Pancreas (tissue), 10 donors: Measurements from ENCODE around the gene KIAA0825. TPM values are rescaled to one million over a fixed set of nuclear protein-coding genes. Genes with fewer than 3 reads are reported as not detected.

ENCODE experiments used
- ATAC-seq, 4 donors: fragments of 200-7000 bp; cut with Tn5 transposase; one replicate each; pipeline versions ENCODE4 v1.8.0 to v1.9.1; 2020; ENCODE audit warnings: mild to moderate bottlenecking in 4 of 4, moderate library complexity in 4 of 4
- DNase-seq, 6 donors: peaks; one replicate each; pipeline ENCODE4 v3.0.0-alpha.2; 2020
- FAIRE-seq: peaks from 2 replicates; lab custom pipeline; 2012; peaks lifted over from hg19 to GRCh38; lab: Jason Lieb, UNC
- H3K27ac ChIP-seq, 4 donors: fragments of 200-600 bp; sonication (generic); 1 replicate in 3 of 4; 2 replicates in 1 of 4; pipeline versions ENCODE4 v1.5.0 to v1.8.0; 2020
- H3K27me3 ChIP-seq, 4 donors: fragments of 200-600 bp; one replicate each; pipeline ENCODE4 v1.8.0; 2021
- H3K36me3 ChIP-seq, 3 donors: fragments of 200-600 bp; sonication (generic) in 1 of 3; one replicate each; pipeline versions ENCODE4 v1.5.0 to v1.8.0; 2020 to 2021
- H3K4me1 ChIP-seq, 3 donors: fragments of 200-600 bp; one replicate each; pipeline ENCODE4 v1.8.0; 2021
- H3K4me3 ChIP-seq, 4 donors: fragments of 200-600 bp; sonication (generic) in 2 of 4; one replicate each; pipeline versions ENCODE4 v1.5.0 to v1.8.0; 2020 to 2021
- H3K9me3 ChIP-seq, 4 donors: fragments of 200-600 bp; one replicate each; pipeline ENCODE4 v1.8.0; 2021
- WGBS, 2 donors: extraction: QIAGEN DNeasy Blood & Tissue Kit; methylation state at CpG; one replicate each; pipeline ENCODE4 v1.1.7; 2013; 5-methylcytosine and 5-hydroxymethylcytosine counted together
- intact Hi-C, 3 donors: fragments of 100-400 bp; cut with DNase I; formaldehyde crosslinking; loops; one replicate each; pipeline versions ENCODE4 v1.11.1 to v1.14.2; 2022
- polyA plus RNA-seq, 2 donors: library from polyadenylated mRNA; stranded (reverse); fragments of 200-250 nt; gene quantifications; one replicate each; pipeline ENCODE4 v1.2.3, GENCODE V29; 2013
- total RNA-seq, 6 donors: library from RNA; stranded (reverse); fragmentation: NEBNext Ultra II Directional in 4 of 6; extraction: Animal tissue kit (Norgen Biotek cat#: 25700) in 4 of 6; gene quantifications; one replicate each; pipeline versions ENCODE4 v1.2.1 to v1.2.4, GENCODE V29; 2021 to 2023
- TF ChIP-seq, protein P1 (sequence below), 4 donors: fragments of 200-600 bp; sonication (generic) in 3 of 4; IDR thresholded peaks; one replicate each; pipeline versions ENCODE4 v1.5.0 to v1.8.0; 2021; ENCODE audit warnings: antibody characterized with exemption in 4 of 4
- donor health status: healthy with polysubstance abuse.
- donor health status: DM: no; HTN: no; CAD: no; lungs with moderate emphysema.
- donor health status: DM: no; HTN: no; CAD: no.
- donor health status: control.
- donor health status: control.
- donor health status: Bipolar disorder and iron deficiency.
- donor health status: DM: yes; HTN: yes; CAD: no.
- donor health status: DM: no; HTN: no; CAD: no.
- donor health status: DM: no; HTN: no; CAD: no.
- donor health status: DM: yes; HTN: yes; CAD: no.

Gene KIAA0825
- total and polyA plus RNA-seq, 8 donors = 0.33 to 3.1 (median 2.0) TPM

DNA sequence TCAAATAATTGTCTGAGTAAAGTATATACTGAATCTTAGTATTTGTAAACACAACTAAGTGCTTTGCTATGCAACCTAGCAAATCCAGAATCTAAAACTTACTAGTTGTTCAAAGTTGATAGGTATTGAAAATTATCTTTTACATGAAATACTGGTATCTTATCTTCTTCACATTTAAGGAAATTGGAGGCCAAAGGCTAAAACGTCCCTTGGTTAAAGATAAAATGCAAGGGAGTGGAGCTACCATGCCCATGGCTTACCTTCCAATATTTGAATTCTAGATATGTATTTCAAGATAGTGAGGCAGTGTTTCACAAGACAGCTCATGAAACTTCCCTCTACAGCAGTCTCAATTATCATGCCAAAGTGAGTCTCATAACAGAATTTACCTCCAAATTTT is 373.5 kb downstream of the KIAA0825 start:
- no peaks in the 10 kb centered on the region for H3K9me3 ChIP-seq
- no peaks in the 10 kb centered on the region for H3K4me1 ChIP-seq
- DNase-seq = no peak
- ATAC-seq = no peak
- H3K27ac ChIP-seq = no peak overlapping the region
- H3K4me3 ChIP-seq = no peak overlapping the region
- FAIRE-seq = no peak
- H3K36me3 ChIP-seq = no peaks in the 10 kb centered on the region
- no peaks in the 10 kb centered on the region for H3K27me3 ChIP-seq
- intact Hi-C loops = no loop called here
- TF ChIP-seq, protein P1, sequence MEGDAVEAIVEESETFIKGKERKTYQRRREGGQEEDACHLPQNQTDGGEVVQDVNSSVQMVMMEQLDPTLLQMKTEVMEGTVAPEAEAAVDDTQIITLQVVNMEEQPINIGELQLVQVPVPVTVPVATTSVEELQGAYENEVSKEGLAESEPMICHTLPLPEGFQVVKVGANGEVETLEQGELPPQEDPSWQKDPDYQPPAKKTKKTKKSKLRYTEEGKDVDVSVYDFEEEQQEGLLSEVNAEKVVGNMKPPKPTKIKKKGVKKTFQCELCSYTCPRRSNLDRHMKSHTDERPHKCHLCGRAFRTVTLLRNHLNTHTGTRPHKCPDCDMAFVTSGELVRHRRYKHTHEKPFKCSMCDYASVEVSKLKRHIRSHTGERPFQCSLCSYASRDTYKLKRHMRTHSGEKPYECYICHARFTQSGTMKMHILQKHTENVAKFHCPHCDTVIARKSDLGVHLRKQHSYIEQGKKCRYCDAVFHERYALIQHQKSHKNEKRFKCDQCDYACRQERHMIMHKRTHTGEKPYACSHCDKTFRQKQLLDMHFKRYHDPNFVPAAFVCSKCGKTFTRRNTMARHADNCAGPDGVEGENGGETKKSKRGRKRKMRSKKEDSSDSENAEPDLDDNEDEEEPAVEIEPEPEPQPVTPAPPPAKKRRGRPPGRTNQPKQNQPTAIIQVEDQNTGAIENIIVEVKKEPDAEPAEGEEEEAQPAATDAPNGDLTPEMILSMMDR (IDR thresholded peaks at IDR 0.05) = no peak
- 31 to 43% methylated on average over 1 of the region's 1 CpG for WGBS, 2 donors

DNA sequence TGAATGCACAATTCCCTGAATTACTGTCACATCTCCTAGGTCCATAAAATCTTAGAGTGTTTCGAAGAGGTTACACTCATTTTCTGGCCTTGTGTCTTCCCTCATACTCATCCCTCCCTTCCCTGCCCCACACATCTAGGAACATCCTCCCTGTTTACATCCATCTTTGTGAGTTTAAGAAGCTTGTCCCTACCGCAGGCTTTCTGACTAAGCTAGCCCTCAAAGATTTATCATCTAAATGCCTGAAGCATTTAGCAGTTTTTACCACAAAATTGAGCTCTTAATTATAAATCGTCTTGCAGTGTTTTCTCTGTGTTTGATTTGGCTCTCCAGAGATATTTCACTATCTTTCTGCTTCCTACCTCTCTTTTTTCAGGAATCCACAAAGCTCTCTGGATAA is 374.8 kb downstream of the KIAA0825 start:
- ATAC-seq (peak in 1 of 4 donors; percentile 15), FAIRE-seq (no peak), DNase-seq (no peak)
- H3K4me1 ChIP-seq = no peaks in the 10 kb centered on the region
- TF ChIP-seq, protein P1 (IDR thresholded peaks at IDR 0.05) = no peak
- 70 to 73% methylated on average over 3 of the region's 3 CpGs for WGBS, 2 donors
- H3K4me3 ChIP-seq = no peak overlapping the region
- no peaks in the 10 kb centered on the region for H3K27me3 ChIP-seq
- intact Hi-C loops = no loop called here
- no peak overlapping the region for H3K27ac ChIP-seq
- no peaks in the 10 kb centered on the region for H3K9me3 ChIP-seq
- H3K36me3 ChIP-seq = no peaks in the 10 kb centered on the region

- intact Hi-C loops = no loop called here
- Histone ChIP-seq H3K36me3 (no peaks in the 10 kb centered on the region), H3K4me3 (no peak overlapping the region), H3K27me3 (no peaks in the 10 kb centered on the region), H3K27ac (no peak overlapping the region), H3K4me1 (no peaks in the 10 kb centered on the region), H3K9me3 (no peaks in the 10 kb centered on the region)
- DNase-seq (no peak), ATAC-seq (peak in 2 of 4 donors; percentile 11 to 30), FAIRE-seq (no peak)
- 72 to 88% methylated on average over 3 of the region's 3 CpGs for WGBS, 2 donors
- TF ChIP-seq, protein P1 (IDR thresholded peaks at IDR 0.05) = no peak
These were observed 377.3 kb downstream of the KIAA0825 start for GRCh38 chr5:94240993-94241651.

DNA sequence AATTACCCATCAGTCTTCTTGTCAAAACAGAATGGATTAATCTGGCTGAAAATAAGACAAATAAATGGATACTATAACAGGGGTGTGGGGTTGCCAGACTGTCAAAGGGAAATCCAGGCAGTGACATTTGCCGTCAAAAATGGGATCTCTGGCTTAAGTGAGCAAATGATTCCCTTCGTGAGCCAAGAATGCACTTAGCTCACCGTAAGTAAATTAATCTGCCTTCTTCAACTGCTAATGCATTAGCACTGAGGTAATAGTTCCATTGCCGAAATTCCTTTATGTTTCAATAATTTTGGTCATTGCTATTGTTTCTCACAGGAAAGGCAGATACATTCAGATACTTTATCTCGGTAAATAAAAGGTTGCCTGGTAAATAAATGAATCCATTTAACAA is 377.8 kb downstream of the KIAA0825 start:
- DNase-seq (no peak), ATAC-seq (no peak), FAIRE-seq (no peak)
- Histone ChIP-seq H3K27ac (no peak overlapping the region), H3K4me3 (no peak overlapping the region), H3K36me3 (no peaks in the 10 kb centered on the region), H3K27me3 (no peaks in the 10 kb centered on the region), H3K9me3 (no peaks in the 10 kb centered on the region), H3K4me1 (no peaks in the 10 kb centered on the region)
- intact Hi-C loops = no loop called here
- TF ChIP-seq, protein P1 (IDR thresholded peaks at IDR 0.05) = no peak
- WGBS, 2 donors = 66 to 77% methylated on average over 5 of the region's 5 CpGs

- H3K4me1 ChIP-seq = no peaks in the 10 kb centered on the region
- no peak overlapping the region for H3K4me3 ChIP-seq
- intact Hi-C loops = no loop called here
- WGBS, 2 donors = 23 to 34% methylated on average over 3 of the region's 3 CpGs
- ATAC-seq (no peak), DNase-seq (no peak), FAIRE-seq (no peak)
- H3K36me3 ChIP-seq = no peaks in the 10 kb centered on the region
- H3K27ac ChIP-seq = no peak overlapping the region
- no peaks in the 10 kb centered on the region for H3K9me3 ChIP-seq
- TF ChIP-seq, protein P1 (IDR thresholded peaks at IDR 0.05) = no peak
- H3K27me3 ChIP-seq = no peaks in the 10 kb centered on the region
These were observed 378.3 kb downstream of the KIAA0825 start for GRCh38 chr5:94240134-94240533.
